Measurements from ENCODE around the gene SLC6A6.

The SLC6A6 gene

DNA sequence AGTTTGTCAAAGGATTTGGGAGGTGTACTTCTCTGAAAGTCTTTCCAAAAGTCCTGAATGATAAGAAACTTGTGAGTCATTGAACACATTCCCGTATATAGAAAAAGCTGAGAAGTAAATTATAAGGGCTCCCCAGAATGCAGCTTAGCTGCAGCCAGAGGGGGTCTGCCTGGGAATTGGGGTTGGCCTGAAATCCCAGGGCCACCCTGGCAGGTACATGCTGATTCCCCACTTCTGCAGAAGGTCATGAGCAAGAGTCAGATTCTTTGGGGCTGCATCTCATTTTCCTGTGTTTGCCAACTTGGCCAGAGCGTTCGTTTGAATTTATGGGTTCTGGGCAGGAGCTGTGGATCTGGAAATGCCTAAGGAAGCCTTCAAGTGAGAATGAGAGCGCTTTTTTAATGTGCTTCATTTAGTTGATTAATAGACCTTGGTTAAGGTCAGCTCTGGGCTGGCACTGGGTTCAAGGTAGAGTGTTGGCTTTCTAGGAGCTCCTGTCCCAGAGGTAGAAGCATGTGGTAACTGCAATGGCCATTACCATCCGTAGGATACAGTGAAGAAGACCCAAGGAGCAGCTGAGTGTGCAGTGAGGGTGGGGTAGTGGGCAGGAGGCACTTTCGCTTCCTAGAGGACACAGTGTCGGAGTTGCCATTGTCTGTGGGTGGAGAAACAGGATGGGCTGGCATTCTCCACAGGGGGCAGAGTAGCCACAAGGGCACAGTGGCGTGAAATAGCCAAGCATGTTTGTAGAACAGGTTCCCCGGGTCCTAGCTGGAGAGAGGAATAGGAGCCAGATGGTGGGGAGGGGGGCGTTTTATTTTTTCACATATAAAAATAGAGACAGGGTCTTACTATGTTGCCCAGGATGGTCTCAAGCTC is 3.2 kb downstream of the SLC6A6 start:
- Histone ChIP-seq H4K8ac (ENCODE audit: low read depth, low read length) (no peak overlapping the region), H3K79me1 (ENCODE audit: low read length) (peaks cover 17% of the 10 kb centered on the region), H3K4me3 (ENCODE audit: low read depth, low read length) (no peak overlapping the region), H3K27ac (ENCODE audit: low read depth, low read length) (no peak overlapping the region), H3K4me2 (ENCODE audit: low read length) (peak overlapping the region; percentile 8), H3K23ac (ENCODE audit: low read length) (no peak overlapping the region), H3K18ac (ENCODE audit: low read length) (no peak overlapping the region), H2BK5ac (ENCODE audit: low read depth, low read length, poor library complexity) (no peak overlapping the region), H2AK5ac (ENCODE audit: low read length) (no peak overlapping the region), H4K12ac (ENCODE audit: low read depth, low read length) (no peak overlapping the region), H3K14ac (ENCODE audit: low read length) (no peak overlapping the region), H3K36me3 (ENCODE audit: control insufficient read depth in 1 of 2, insufficient read depth in 2 of 2, low read length in 2 of 2) (peaks cover 10 to 16% of the 10 kb centered on the region in 2 experiments), H2AFZ (ENCODE audit: insufficient read depth, low read length, poor library complexity) (no peak overlapping the region), H3K4ac (ENCODE audit: low read depth, low read length) (peak overlapping the region; percentile 37), H3K9me3 (ENCODE audit: insufficient read depth, low read depth, low read length) (no peaks in the 10 kb centered on the region), H3K9ac (ENCODE audit: low read length) (no peak overlapping the region), H3K4me1 (ENCODE audit: control insufficient read depth in 1 of 2, insufficient read depth in 2 of 2, low read length in 2 of 2) (peaks cover 16 to 31% of the 10 kb centered on the region in 2 experiments), H3K27me3 (ENCODE audit: insufficient read depth, low read length) (no peaks in the 10 kb centered on the region), H4K91ac (ENCODE audit: low read depth, low read length) (no peak overlapping the region), H3K79me2 (ENCODE audit: control insufficient read depth, insufficient read depth, low read length, poor library complexity) (peaks cover 24% of the 10 kb centered on the region), H2BK120ac (ENCODE audit: insufficient read depth, low read length, poor library complexity) (no peak overlapping the region), H2BK12ac (ENCODE audit: low read length) (no peak overlapping the region)
- no CpG with 5 or more reads among the region's 10 CpGs for WGBS (ENCODE audit: extremely low coverage, insufficient coverage, insufficient read length)
- DNase-seq, result no peak

DNA sequence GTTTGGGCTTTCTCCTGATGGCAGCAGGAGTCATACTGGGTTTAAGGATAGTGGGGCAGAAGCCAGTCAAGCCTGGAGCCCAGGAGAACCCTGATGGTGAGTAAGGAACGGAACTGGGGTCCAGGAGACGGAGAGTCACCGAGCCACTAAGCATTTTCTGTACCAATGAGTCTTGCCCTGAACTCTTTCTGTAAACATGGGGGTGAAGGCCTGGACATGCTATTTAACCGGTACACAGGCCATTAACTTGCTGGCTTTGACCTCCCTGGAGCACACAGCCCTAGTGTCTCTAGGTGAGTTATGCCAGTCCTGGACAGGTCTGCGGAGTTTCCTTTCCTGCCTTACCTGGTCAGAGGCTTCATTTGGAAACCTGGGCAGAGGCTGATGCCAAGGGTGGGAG is 3.9 kb downstream of the SLC6A6 start:
- Histone ChIP-seq H3K23ac (ENCODE audit: low read length) (no peak overlapping the region), H2BK120ac (ENCODE audit: insufficient read depth, low read length, poor library complexity) (no peak overlapping the region), H4K8ac (ENCODE audit: low read depth, low read length) (no peak overlapping the region), H2BK5ac (ENCODE audit: low read depth, low read length, poor library complexity) (no peak overlapping the region), H3K18ac (ENCODE audit: low read length) (no peak overlapping the region), H2AK5ac (ENCODE audit: low read length) (no peak overlapping the region), H2BK12ac (ENCODE audit: low read length) (no peak overlapping the region), H3K9ac (ENCODE audit: low read length) (peak overlapping the region; percentile 26), H2AFZ (ENCODE audit: insufficient read depth, low read length, poor library complexity) (no peak overlapping the region), H3K4me2 (ENCODE audit: low read length) (no peak overlapping the region), H3K27me3 (ENCODE audit: insufficient read depth, low read length) (no peaks in the 10 kb centered on the region), H3K9me3 (ENCODE audit: insufficient read depth, low read depth, low read length) (no peaks in the 10 kb centered on the region), H3K36me3 (ENCODE audit: control insufficient read depth in 1 of 2, insufficient read depth in 2 of 2, low read length in 2 of 2) (peaks cover 16 to 23% of the 10 kb centered on the region in 2 experiments), H3K27ac (ENCODE audit: low read depth, low read length) (no peak overlapping the region), H4K91ac (ENCODE audit: low read depth, low read length) (no peak overlapping the region), H3K14ac (ENCODE audit: low read length) (no peak overlapping the region), H3K79me2 (ENCODE audit: control insufficient read depth, insufficient read depth, low read length, poor library complexity) (peaks cover 24% of the 10 kb centered on the region), H3K4ac (ENCODE audit: low read depth, low read length) (peak overlapping the region; percentile 35), H3K4me3 (ENCODE audit: low read depth, low read length) (no peak overlapping the region), H4K12ac (ENCODE audit: low read depth, low read length) (no peak overlapping the region), H3K79me1 (ENCODE audit: low read length) (peaks cover 17% of the 10 kb centered on the region), H3K4me1 (ENCODE audit: control insufficient read depth in 1 of 2, insufficient read depth in 2 of 2, low read length in 2 of 2) (peaks cover 16 to 31% of the 10 kb centered on the region in 2 experiments)
- WGBS (ENCODE audit: extremely low coverage, insufficient coverage, insufficient read length), result no CpG with 5 or more reads among the region's 5 CpGs
- no peak for DNase-seq

DNA sequence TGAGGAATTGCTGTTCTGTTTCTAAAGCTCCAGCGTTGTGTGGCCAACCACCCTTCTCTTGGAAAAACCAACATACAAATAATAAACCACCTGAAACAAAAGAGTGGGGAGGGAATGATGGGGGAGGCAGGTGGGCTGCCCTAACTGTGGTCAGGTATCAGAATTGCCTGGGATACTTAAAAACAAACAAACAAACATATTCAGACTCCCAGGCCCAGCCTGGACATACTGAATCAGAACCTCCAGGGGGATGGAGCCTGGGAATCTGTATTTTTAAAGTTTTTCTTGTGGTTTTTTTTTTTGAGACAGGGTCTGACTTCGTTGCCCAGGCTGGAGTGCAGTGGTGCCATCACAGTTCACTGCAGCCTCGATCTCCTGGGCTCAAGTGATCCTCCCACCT is 4.4 kb downstream of the SLC6A6 start:
- no peak overlapping the region for H4K12ac ChIP-seq (ENCODE audit: low read depth, low read length)

DNA sequence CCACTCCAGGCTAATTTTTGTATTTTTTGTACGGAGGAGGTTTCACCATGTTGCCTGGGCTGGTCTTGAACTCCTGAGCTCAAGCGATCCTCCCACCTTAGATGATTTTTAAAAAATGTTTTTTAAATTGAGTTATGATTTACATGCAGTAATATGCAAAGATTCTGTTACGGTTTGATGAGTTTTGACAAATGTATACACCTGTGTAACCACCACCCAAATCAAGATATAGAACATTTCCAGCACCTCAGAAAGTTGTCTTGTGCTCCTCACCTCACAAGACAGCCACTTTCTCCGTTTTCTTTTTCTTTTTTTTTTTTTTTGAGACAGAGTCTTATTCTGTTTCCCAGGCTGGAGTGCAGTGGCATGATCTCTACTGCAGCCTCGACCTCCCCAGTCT is 4.8 kb downstream of the SLC6A6 start:
- no peak overlapping the region for H4K91ac ChIP-seq (ENCODE audit: low read depth, low read length)
- H3K36me3 ChIP-seq (ENCODE audit: control insufficient read depth in 1 of 2, insufficient read depth in 2 of 2, low read length in 2 of 2), result peaks cover 17 to 24% of the 10 kb centered on the region in 2 experiments
- no peak overlapping the region for H3K18ac ChIP-seq (ENCODE audit: low read length)
- peaks cover 22% of the 10 kb centered on the region for H3K79me2 ChIP-seq (ENCODE audit: control insufficient read depth, insufficient read depth, low read length, poor library complexity)
- no peaks in the 10 kb centered on the region for H3K9me3 ChIP-seq (ENCODE audit: insufficient read depth, low read depth, low read length)
- no peak overlapping the region for H3K9ac ChIP-seq (ENCODE audit: low read length)
- H2AFZ ChIP-seq (ENCODE audit: insufficient read depth, low read length, poor library complexity), result no peak overlapping the region
- H2BK12ac ChIP-seq (ENCODE audit: low read length), result no peak overlapping the region
- peaks cover 13 to 24% of the 10 kb centered on the region in 2 experiments for H3K4me1 ChIP-seq (ENCODE audit: control insufficient read depth in 1 of 2, insufficient read depth in 2 of 2, low read length in 2 of 2)
- DNase-seq, result no peak
- no peak overlapping the region for H2BK120ac ChIP-seq (ENCODE audit: insufficient read depth, low read length, poor library complexity)
- H3K27ac ChIP-seq (ENCODE audit: low read depth, low read length), result no peak overlapping the region
- peaks cover 13% of the 10 kb centered on the region for H3K79me1 ChIP-seq (ENCODE audit: low read length)
- no peak overlapping the region for H3K4me3 ChIP-seq (ENCODE audit: low read depth, low read length)
- no peak overlapping the region for H3K4me2 ChIP-seq (ENCODE audit: low read length)
- H2BK5ac ChIP-seq (ENCODE audit: low read depth, low read length, poor library complexity), result no peak overlapping the region
- WGBS (ENCODE audit: extremely low coverage, insufficient coverage, insufficient read length), result 100% methylated on average over 1 of the region's 5 CpGs
- no peak overlapping the region for H3K23ac ChIP-seq (ENCODE audit: low read length)
- no peak overlapping the region for H2AK5ac ChIP-seq (ENCODE audit: low read length)
- H3K4ac ChIP-seq (ENCODE audit: low read depth, low read length), result no peak overlapping the region
- H3K14ac ChIP-seq (ENCODE audit: low read length), result no peak overlapping the region
- no peaks in the 10 kb centered on the region for H3K27me3 ChIP-seq (ENCODE audit: insufficient read depth, low read length)
- H4K12ac ChIP-seq (ENCODE audit: low read depth, low read length), result no peak overlapping the region
- H4K8ac ChIP-seq (ENCODE audit: low read depth, low read length), result no peak overlapping the region

More for the DNA sequence above, 4.4 kb downstream of the SLC6A6 start:
- Histone ChIP-seq H3K27ac (ENCODE audit: low read depth, low read length) (no peak overlapping the region), H3K27me3 (ENCODE audit: insufficient read depth, low read length) (no peaks in the 10 kb centered on the region), H3K79me2 (ENCODE audit: control insufficient read depth, insufficient read depth, low read length, poor library complexity) (peaks cover 24% of the 10 kb centered on the region), H2AFZ (ENCODE audit: insufficient read depth, low read length, poor library complexity) (no peak overlapping the region), H2BK12ac (ENCODE audit: low read length) (no peak overlapping the region), H3K9ac (ENCODE audit: low read length) (no peak overlapping the region), H3K14ac (ENCODE audit: low read length) (no peak overlapping the region), H2BK5ac (ENCODE audit: low read depth, low read length, poor library complexity) (no peak overlapping the region), H3K18ac (ENCODE audit: low read length) (no peak overlapping the region), H3K4me1 (ENCODE audit: control insufficient read depth in 1 of 2, insufficient read depth in 2 of 2, low read length in 2 of 2) (peaks cover 16 to 28% of the 10 kb centered on the region in 2 experiments), H4K91ac (ENCODE audit: low read depth, low read length) (no peak overlapping the region), H2AK5ac (ENCODE audit: low read length) (no peak overlapping the region), H2BK120ac (ENCODE audit: insufficient read depth, low read length, poor library complexity) (no peak overlapping the region), H3K79me1 (ENCODE audit: low read length) (peaks cover 16% of the 10 kb centered on the region), H3K36me3 (ENCODE audit: control insufficient read depth in 1 of 2, insufficient read depth in 2 of 2, low read length in 2 of 2) (peaks cover 17 to 24% of the 10 kb centered on the region in 2 experiments), H3K9me3 (ENCODE audit: insufficient read depth, low read depth, low read length) (no peaks in the 10 kb centered on the region), H3K4ac (ENCODE audit: low read depth, low read length) (peak overlapping the region; percentile 35), H4K8ac (ENCODE audit: low read depth, low read length) (no peak overlapping the region), H3K23ac (ENCODE audit: low read length) (no peak overlapping the region), H3K4me3 (ENCODE audit: low read depth, low read length) (no peak overlapping the region), H3K4me2 (ENCODE audit: low read length) (no peak overlapping the region)
- WGBS (ENCODE audit: extremely low coverage, insufficient coverage, insufficient read length), result no CpG with 5 or more reads among the region's 3 CpGs
- DNase-seq, result no peak
